ACC112 (cell line): ENCODE data around the gene HEXIM2.
"Not testable (repeated sequence)": the region's sequence is repeated elsewhere in the genome, so short reads cannot be mapped to it uniquely, and the experiment has no call there.

ENCODE experiments used
- H2AFZ ChIP-seq: fragments of 200-600 bp; sonication (generic); one replicate; pipeline ENCODE4 v1.6.0; 2017; ENCODE audit warnings: antibody characterized with exemption, low read length; ENCODE audit not compliant: unreplicated experiment
- H3K27ac ChIP-seq: fragments of 200-600 bp; sonication (generic); 2 replicates; pipeline ENCODE4 v1.5.1; 2014; ENCODE audit warnings: low read depth, mild to moderate bottlenecking, antibody characterized with exemption, low read length, moderate library complexity
- H3K27me3 ChIP-seq: fragments of 200-600 bp; sonication (generic); 2 replicates; pipeline ENCODE4 v1.6.1; 2014; ENCODE audit warnings: mild to moderate bottlenecking, antibody characterized with exemption, low read length, moderate library complexity, mixed read lengths; ENCODE audit not compliant: insufficient read depth
- H3K36me3 ChIP-seq: fragments of 200-600 bp; sonication (generic); 2 replicates; pipeline ENCODE4 v1.6.1; 2016; ENCODE audit warnings: mild to moderate bottlenecking, antibody characterized with exemption, low read length, moderate library complexity, mixed read lengths; ENCODE audit not compliant: insufficient read depth
- H3K4me1 ChIP-seq: fragments of 200-600 bp; sonication (generic); one replicate; pipeline ENCODE4 v1.6.1; 2016; ENCODE audit warnings: low read length, mixed read lengths; ENCODE audit not compliant: insufficient read depth, unreplicated experiment, control insufficient read depth
- H3K4me3 ChIP-seq: fragments of 200-600 bp; sonication (generic); 2 replicates; pipeline ENCODE4 v1.5.1; 2014; ENCODE audit warnings: mild to moderate bottlenecking, low read depth, low read length
- H3K79me2 ChIP-seq: fragments of 200-600 bp; sonication (generic); one replicate; pipeline ENCODE4 v1.6.0; 2016; ENCODE audit warnings: low read length; ENCODE audit not compliant: control insufficient read depth, unreplicated experiment, insufficient read depth

Gene HEXIM2

DNA sequence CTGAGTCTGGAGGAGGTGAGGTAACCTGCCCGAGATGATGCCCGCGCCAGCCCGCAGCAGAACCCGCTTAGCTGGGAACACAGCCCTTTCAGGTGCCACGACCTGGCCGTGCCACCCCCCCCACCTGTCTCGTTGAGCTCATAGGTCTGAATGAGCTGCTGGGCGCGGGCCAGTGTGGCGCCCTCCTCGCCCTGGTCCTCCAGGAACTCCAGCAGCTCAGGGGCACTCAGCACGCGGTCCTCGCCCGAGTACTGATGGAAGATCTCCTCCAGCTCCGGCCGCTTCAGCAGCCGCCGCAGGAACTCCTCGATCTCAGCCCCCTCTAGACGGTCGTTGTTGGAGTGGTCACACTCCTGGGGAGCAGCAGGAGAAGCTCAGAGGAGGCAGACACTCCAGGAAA, 43.0 kb upstream of the HEXIM2 start:
- H3K79me2 ChIP-seq, result no peaks in the 10 kb centered on the region
- no peak overlapping the region for H3K27ac ChIP-seq
- H3K4me3 ChIP-seq, result no peak overlapping the region
- no peaks in the 10 kb centered on the region for H3K36me3 ChIP-seq
- peaks cover 11% of the 10 kb centered on the region for H3K4me1 ChIP-seq
- no peaks in the 10 kb centered on the region for H3K27me3 ChIP-seq
- H2AFZ ChIP-seq, result no peak overlapping the region

DNA sequence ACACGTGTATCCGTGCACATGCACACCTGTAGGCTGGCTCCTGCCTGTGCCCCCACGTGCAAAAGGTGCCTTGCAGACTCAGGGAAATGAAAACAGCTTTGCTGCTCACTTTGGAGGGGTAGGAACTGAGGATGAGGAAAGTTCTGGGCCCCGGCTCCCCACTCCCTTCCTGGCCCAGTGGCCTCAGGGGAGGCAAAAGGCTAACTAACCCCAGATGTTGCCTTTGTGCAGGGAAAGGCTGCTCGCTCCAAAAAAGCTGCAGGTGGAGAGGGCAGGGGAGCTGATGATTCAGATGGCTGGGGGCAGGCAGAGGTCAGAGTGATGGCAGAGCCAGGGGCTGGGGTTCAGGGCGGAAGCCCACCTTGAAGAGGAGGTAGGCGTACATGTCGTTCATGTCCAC, 41.7 kb upstream of the HEXIM2 start:
- Histone ChIP-seq H2AFZ (no peak overlapping the region), H3K79me2 (no peaks in the 10 kb centered on the region), H3K36me3 (no peaks in the 10 kb centered on the region)

DNA sequence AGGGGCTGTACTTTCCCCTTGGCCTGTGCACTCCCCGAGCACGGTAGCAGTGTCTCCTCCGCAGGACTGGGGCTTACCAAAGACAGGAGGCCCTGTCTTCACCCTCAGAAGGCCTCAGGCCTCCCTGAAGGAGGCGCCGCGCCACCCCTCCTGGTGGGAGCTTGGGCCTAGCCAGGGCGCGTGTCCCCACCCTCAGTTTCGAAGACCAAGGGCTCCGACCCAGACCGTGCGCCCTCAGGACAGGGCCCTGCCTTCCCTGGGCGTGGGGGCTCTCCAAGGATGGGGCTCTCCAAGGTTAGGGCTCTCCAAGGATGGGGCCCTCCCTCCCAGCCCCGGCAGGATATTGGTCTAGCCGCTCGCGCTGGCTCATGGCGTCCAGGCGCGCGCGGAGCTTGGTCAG, 41.1 kb upstream of the HEXIM2 start:
- no peak overlapping the region for H3K4me3 ChIP-seq
- no peaks in the 10 kb centered on the region for H3K27me3 ChIP-seq
- peaks cover 23% of the 10 kb centered on the region for H3K4me1 ChIP-seq
- no peak overlapping the region for H3K27ac ChIP-seq
- no peaks in the 10 kb centered on the region for H3K79me2 ChIP-seq
- H2AFZ ChIP-seq, result no peak overlapping the region
- H3K36me3 ChIP-seq, result no peaks in the 10 kb centered on the region

More for the DNA sequence above, 41.7 kb upstream of the HEXIM2 start:
- Histone ChIP-seq H3K4me3 (no peak overlapping the region), H3K27me3 (no peaks in the 10 kb centered on the region), H3K4me1 (peaks cover 23% of the 10 kb centered on the region), H3K27ac (no peak overlapping the region)

DNA sequence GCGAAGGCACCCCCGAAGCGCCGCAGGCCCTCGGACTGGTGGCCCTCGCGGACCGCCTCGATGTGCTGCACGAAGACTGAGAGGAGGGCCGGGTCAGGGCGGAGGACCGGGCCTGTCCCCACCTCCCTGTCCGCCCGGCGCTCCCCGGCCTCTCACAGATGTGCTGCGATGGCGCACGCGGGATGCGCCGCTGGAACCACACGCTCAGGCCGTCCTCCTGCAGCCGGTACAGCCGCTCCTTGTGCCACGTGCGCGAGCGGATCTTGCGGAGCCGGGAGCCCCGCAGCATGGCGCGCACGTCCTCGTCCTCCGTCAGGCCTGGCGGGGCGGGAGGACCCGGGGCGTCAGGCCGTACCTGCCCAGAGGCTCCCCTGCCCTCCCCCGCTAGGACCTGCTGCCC, 40.6 kb upstream of the HEXIM2 start:
- no peak overlapping the region for H2AFZ ChIP-seq
- H3K4me3 ChIP-seq, result no peak overlapping the region
- no peaks in the 10 kb centered on the region for H3K27me3 ChIP-seq
- no peak overlapping the region for H3K27ac ChIP-seq
- peaks cover 23% of the 10 kb centered on the region for H3K4me1 ChIP-seq
- no peaks in the 10 kb centered on the region for H3K79me2 ChIP-seq
- H3K36me3 ChIP-seq, result no peaks in the 10 kb centered on the region

DNA sequence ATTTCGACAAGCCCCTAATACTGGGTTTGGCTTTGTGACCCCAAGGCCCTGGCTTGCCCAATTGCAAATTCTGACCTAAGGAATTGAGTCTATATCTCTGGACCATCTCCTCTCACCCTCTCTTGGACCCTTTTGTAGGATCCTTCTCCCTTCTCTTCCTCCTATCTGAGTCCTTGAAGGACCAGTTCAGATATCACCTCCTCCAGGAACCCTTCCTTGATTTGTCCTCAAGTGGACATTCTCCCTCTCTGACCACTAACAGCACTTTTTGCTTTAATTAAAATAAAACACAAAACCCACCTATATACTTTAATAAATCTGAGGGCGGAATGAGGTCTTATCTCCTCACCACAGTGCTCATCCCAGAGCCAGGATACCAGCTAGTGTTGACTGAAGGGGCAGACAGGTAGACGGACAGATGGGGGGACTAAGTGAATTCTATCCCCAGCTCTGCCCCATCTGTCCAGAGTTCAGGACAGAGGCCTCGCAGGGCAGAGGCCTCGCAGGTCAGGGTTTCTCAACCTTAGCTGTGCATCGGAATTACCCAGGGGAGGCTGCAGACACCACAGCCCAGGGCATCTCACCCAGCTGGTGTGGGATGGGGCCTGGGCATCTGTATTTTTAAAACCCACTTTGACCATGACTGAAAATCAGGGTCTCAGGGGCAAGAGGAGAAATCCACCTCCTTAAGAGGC, 38.5 kb upstream of the HEXIM2 start:
- Histone ChIP-seq H2AFZ (no peak overlapping the region), H3K4me1 (peaks cover 31% of the 10 kb centered on the region), H3K27ac (peak overlapping the region; percentile 4; the same call in 1 of the 2 replicates), H3K36me3 (no peaks in the 10 kb centered on the region), H3K4me3 (no peak overlapping the region), H3K27me3 (no peaks in the 10 kb centered on the region), H3K79me2 (no peaks in the 10 kb centered on the region)

DNA sequence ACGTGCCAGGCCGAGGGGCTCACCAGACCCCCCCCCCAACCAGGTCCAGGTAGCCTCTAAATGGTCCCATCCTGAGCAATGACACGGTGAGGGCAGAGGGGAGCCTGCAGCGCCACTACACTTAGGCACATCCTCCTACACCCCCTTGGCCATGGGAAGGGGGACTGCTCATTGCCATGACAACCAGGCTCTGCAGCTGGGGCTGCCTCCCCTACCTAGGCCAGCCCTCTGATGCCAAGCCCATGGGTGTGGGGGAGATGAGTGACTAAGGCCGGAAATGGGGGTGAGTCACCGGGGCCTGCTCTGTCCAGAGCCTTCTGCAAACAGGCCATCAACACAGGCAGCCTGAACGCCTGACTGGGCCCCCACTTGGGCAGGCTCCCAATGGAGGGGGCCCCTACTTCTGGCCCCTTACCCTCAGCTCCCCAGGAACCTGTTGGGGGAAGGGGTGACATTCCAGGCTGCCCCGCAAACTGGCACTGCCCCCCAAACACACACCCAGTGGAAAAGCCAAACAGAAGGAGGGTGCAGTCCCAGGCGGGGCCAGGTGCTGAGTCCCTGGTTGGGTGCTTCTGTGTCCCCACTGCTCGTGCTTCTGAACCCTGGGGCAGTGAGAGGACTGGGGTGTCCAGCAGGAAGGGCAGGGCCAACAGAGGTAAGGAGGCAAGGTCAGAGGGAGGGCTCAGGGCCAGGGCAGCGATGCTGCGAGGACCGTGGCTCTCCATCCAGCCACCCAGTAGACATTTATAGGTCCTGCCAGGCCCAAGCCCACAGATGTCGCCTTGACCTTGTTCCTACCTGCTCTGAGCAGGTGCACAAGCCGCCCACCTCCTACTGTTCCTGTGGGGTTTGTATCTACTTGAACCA, 37.5 kb upstream of the HEXIM2 start:
- H3K27ac ChIP-seq, result peak overlapping the region; percentile 78
- no peaks in the 10 kb centered on the region for H3K79me2 ChIP-seq
- no peaks in the 10 kb centered on the region for H3K36me3 ChIP-seq
- H3K4me1 ChIP-seq, result peaks cover 34% of the 10 kb centered on the region
- no peak overlapping the region for H2AFZ ChIP-seq
- peak overlapping the region; percentile 63 for H3K4me3 ChIP-seq
- no peaks in the 10 kb centered on the region for H3K27me3 ChIP-seq

DNA sequence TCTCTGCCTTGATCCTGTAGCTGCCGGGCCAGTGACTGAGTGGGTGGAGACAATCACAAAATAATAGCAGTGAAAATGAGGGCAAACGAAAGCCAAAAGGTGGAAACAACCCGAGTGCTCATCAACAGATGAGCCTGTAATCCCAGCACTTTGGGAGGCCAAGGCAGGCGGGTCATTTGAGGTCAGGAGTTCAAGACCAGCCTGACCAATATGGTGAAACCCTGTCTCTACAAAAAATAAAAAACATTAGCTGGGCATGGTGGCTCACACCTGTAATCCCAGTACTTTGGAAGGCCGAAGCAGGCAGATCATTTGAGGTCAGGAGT, 36.9 kb upstream of the HEXIM2 start:
- Histone ChIP-seq H3K27ac (peak overlapping the region; percentile 78), H3K4me1 (peaks cover 34% of the 10 kb centered on the region)
- H2AFZ ChIP-seq, H3K27me3 ChIP-seq, H3K36me3 ChIP-seq, H3K4me3 ChIP-seq, H3K79me2 ChIP-seq: not testable (repeated sequence)

DNA sequence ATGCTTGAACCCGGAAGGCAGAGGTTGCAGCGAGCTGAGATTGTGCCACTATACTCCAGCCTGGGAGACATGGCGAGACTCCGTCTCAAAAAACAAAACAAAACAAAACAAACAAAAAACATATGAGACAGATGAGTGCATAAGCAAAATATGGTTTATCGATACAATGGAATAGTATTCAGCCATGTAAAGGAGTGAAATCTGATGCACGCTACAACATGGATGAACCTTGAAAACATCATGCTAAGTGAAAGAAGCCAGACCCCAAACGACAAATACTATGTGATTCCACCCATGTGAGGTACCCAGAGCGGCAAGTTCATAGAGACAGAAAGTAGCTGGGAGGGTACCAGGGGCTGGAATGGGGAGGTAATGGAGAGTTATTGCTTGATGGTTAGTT, 36.2 kb upstream of the HEXIM2 start:
- peaks cover 34% of the 10 kb centered on the region for H3K4me1 ChIP-seq
- no peak overlapping the region for H3K4me3 ChIP-seq
- H3K36me3 ChIP-seq, result no peaks in the 10 kb centered on the region
- H2AFZ ChIP-seq, result no peak overlapping the region
- no peaks in the 10 kb centered on the region for H3K79me2 ChIP-seq
- H3K27ac ChIP-seq, result no peak overlapping the region
- no peaks in the 10 kb centered on the region for H3K27me3 ChIP-seq

DNA sequence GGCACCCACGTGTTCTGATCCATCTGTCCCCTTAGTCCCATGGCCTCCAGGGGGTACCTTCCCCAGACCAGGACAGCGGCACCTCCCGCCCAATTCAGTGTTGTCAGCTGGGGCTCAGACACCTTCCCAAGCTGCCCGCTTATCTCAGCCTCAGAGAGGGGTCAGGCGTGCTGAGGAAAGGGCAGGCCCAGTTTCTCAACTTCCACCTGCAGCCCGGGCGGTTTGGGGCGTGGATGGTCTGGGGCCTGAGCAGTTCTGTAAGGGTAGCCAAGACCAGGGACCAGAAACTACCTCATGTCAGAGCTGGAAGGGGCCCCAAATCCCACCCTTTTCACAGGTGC, 34.5 kb upstream of the HEXIM2 start:
- no peak overlapping the region for H2AFZ ChIP-seq
- no peaks in the 10 kb centered on the region for H3K36me3 ChIP-seq
- no peaks in the 10 kb centered on the region for H3K27me3 ChIP-seq
- H3K27ac ChIP-seq, result no peak overlapping the region
- no peaks in the 10 kb centered on the region for H3K79me2 ChIP-seq
- no peak overlapping the region for H3K4me3 ChIP-seq
- peaks cover 38% of the 10 kb centered on the region for H3K4me1 ChIP-seq

DNA sequence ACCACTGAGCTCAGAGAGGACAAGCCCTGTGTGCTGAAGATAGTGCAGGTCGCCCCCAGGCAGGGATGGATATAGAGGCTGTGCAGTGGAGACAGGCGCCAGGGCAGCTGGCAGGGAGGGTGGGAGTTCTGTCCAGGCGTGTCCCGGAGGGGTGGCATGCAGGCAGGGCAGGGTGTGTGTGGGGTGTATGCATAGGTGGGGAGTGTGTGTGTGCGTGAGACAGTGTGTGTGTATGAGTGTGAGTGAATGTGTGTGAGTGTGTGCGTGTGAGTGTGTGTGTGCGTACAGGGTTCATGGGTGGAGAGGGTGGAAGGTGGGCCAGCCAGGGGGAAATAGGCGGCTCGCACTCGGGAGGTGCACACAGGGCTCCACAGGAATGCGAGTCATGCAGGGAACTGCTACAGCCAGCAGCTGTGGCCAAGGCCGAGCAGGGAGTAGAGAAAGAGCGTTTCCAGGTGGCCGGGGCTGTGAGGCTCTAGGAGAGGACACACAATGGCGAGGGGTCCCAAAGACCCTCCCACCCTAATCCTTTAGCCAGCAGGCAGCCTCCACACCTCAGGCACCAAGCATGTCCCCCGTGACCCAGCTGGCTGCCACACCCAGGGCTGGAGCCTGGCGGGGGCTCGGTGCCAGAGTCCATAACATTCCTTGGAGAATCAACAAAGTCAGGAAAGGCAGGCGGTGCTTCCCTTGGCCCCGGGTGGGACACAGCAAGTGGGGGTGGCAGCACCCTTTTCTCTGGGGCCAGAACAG, 34.0 kb upstream of the HEXIM2 start:
- Histone ChIP-seq H3K4me1 (peaks cover 33% of the 10 kb centered on the region), H3K36me3 (no peaks in the 10 kb centered on the region), H3K27ac (no peak overlapping the region), H2AFZ (no peak overlapping the region), H3K27me3 (no peaks in the 10 kb centered on the region), H3K4me3 (no peak overlapping the region), H3K79me2 (no peaks in the 10 kb centered on the region)
